Caco-2 (cell line): ENCODE measurements around the gene DEFB124. TPM values are rescaled to one million over a fixed set of nuclear protein-coding genes. Genes with fewer than 3 reads are reported as not detected.
A peak's percentile ranks its signal among the peaks of the same experiment; 100 is the strongest.
"Not testable (repeated sequence)": the region's sequence is repeated elsewhere in the genome, so short reads cannot be mapped to it uniquely, and the experiment has no call there.

ENCODE experiments used
- BruUV-seq: library from RNA; stranded (reverse); fragments of 400-500 nt; replicated peaks from 2 replicates; lab custom pipeline; 2021; lab: Mats Ljungman, UMichigan
- CTCF ChIA-PET: fragments of 300-600 bp; sonication (Branson Sonifier 250); formaldehyde crosslinking; loops from one replicate; lab custom pipeline; 2022; ENCODE audit warnings: antibody characterized with exemption; lab: Charles Lee
- POLR2A ChIA-PET: fragments of 300-600 bp; sonication (Branson Sonifier 250); formaldehyde crosslinking; loops from one replicate; lab custom pipeline; 2022; ENCODE audit warnings: antibody characterized with exemption; lab: Charles Lee
- DNase-seq, 2 experiments: peaks; one replicate each; pipeline versions ENCODE4 v3.0.0 to v3.0.0-alpha.2; 2020 to 2022
- H3K27me3 ChIP-seq: replicated peaks from 2 replicates; pipeline ENCODE4 v1.6.0; 2011; ENCODE audit warnings: low read length; ENCODE audit not compliant: control insufficient read depth, insufficient read depth
- H3K36me3 ChIP-seq: 2 replicates; pipeline ENCODE4 v1.5.1; 2011; ENCODE audit warnings: low read length; ENCODE audit not compliant: control insufficient read depth, insufficient read depth
- H3K4me1 ChIP-seq: fragments of 250-450 bp; sonication (Bioruptor Pico); 2 replicates; pipeline ENCODE4 v1.5.1; 2020; ENCODE audit warnings: mild to moderate bottlenecking
- H3K4me3 ChIP-seq: 2 replicates; pipeline ENCODE4 v1.5.1; 2011; ENCODE audit warnings: low read depth, mild to moderate bottlenecking, control low read depth, low read length
- H3K9me3 ChIP-seq: fragments of 250-450 bp; sonication (Bioruptor Pico); 2 replicates; pipeline ENCODE4 v1.5.1; 2020; ENCODE audit warnings: mild to moderate bottlenecking, moderate library complexity
- H3K27ac Mint-ChIP-seq: one replicate; pipeline ENCODE4 v1.8.0; 2022; ENCODE audit warnings: mixed read lengths; ENCODE audit not compliant: unreplicated experiment
- H3K27me3 Mint-ChIP-seq: one replicate; pipeline ENCODE4 v1.8.0; 2022; ENCODE audit warnings: mixed read lengths; ENCODE audit not compliant: insufficient read depth, unreplicated experiment
- H3K36me3 Mint-ChIP-seq: one replicate; pipeline ENCODE4 v1.8.0; 2022; ENCODE audit warnings: mild to moderate bottlenecking, mixed read lengths; ENCODE audit not compliant: insufficient read depth, unreplicated experiment
- H3K4me1 Mint-ChIP-seq: one replicate; pipeline ENCODE4 v1.8.0; 2022; ENCODE audit warnings: low read depth, mixed read lengths; ENCODE audit not compliant: unreplicated experiment
- H3K4me3 Mint-ChIP-seq: one replicate; pipeline ENCODE4 v1.8.0; 2022; ENCODE audit warnings: mild to moderate bottlenecking, moderate library complexity, mixed read lengths; ENCODE audit not compliant: unreplicated experiment
- H3K9me3 Mint-ChIP-seq: one replicate; pipeline ENCODE4 v1.8.0; 2022; ENCODE audit warnings: mixed read lengths; ENCODE audit not compliant: unreplicated experiment
- intact Hi-C: fragments of 100-400 bp; cut with micrococcal nuclease; formaldehyde crosslinking; loops from one replicate; pipeline ENCODE4 v1.10.0; 2022; ENCODE audit not compliant: unreplicated experiment
- total RNA-seq: library from RNA; stranded (reverse); gene quantifications from 2 replicates; pipeline ENCODE4 v1.2.3, GENCODE V29; 2022
- TF ChIP-seq, protein P1 (sequence below), 2 experiments: fragments of 200-600 bp in 1 of 2; IDR thresholded peaks; 1 replicate in 1 of 2; 2 replicates in 1 of 2; pipeline versions ENCODE4 v1.5.1 to v1.8.0; 2011 to 2022; ENCODE audit warnings: antibody characterized with exemption in 1 of 2, control low read depth in 1 of 2, inconsistent platforms in 1 of 2, low read depth in 1 of 2, low read length in 1 of 2, mild to moderate bottlenecking in 1 of 2, moderate library complexity in 1 of 2; ENCODE audit not compliant: insufficient read depth in 1 of 2, severe bottlenecking in 1 of 2, unreplicated experiment in 1 of 2

Gene DEFB124
- total RNA-seq, 1 experiment from 2014 or later: not detected

DNA sequence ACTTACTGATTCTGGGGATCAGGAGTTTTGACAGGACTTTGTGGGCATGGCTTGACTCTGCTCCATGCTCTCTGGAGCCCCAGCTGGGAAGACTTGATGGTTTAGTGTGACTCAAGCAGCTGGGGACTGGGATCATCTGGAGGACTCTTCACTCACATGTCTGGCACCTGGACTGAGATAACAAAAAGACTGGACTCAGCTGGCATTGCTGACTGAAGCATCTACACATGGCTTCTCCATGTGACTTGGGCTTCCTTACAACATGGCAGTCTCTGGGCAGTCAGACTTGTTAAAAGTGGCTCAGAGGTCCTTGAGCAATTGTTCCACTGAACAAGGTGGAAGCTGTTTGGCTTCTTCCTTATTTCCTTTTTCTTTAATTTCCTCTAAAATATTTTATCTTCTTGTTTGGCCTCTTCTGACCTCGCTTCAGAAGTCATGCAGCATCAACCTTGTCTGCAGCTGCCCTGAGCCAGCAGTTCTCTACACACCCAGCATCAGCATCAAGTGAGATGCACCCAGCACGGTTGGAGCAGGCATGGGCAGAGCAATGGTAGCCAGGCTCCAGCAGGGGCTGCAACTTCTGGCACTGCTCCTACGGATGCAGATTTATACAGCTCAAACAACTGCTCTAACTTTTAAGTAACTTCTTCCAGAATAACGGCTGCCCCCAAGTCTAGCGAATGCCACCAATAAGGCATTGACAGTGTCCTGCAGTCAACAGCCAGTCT, 33.8 kb upstream of the DEFB124 start:
- Histone ChIP-seq H3K9me3 (peaks cover 7% of the 10 kb centered on the region), H3K4me1 (peaks cover 14% of the 10 kb centered on the region), H3K36me3 (no peaks in the 10 kb centered on the region), H3K4me3 (no peak overlapping the region), H3K27me3 (no peaks in the 10 kb centered on the region)
- H3K4me1 Mint-ChIP-seq: peaks cover 8% of the 10 kb centered on the region
- H3K4me3 Mint-ChIP-seq: no peak overlapping the region
- BruUV-seq: no TSS peak
- DNase-seq: no peak
- no peaks in the 10 kb centered on the region for H3K9me3 Mint-ChIP-seq
- POLR2A ChIA-PET: interaction anchor here (0.5 kb wide), 1 partner anchor 23 kb away, joined by 3 read pairs; no protein-coding TSS in a partner anchor
- H3K27me3 Mint-ChIP-seq: no peaks in the 10 kb centered on the region
- no peaks in the 10 kb centered on the region for H3K36me3 Mint-ChIP-seq
- TF ChIP-seq, protein P1, sequence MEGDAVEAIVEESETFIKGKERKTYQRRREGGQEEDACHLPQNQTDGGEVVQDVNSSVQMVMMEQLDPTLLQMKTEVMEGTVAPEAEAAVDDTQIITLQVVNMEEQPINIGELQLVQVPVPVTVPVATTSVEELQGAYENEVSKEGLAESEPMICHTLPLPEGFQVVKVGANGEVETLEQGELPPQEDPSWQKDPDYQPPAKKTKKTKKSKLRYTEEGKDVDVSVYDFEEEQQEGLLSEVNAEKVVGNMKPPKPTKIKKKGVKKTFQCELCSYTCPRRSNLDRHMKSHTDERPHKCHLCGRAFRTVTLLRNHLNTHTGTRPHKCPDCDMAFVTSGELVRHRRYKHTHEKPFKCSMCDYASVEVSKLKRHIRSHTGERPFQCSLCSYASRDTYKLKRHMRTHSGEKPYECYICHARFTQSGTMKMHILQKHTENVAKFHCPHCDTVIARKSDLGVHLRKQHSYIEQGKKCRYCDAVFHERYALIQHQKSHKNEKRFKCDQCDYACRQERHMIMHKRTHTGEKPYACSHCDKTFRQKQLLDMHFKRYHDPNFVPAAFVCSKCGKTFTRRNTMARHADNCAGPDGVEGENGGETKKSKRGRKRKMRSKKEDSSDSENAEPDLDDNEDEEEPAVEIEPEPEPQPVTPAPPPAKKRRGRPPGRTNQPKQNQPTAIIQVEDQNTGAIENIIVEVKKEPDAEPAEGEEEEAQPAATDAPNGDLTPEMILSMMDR (IDR thresholded peaks at IDR 0.05; ENCODE audit: insufficient read depth in 1 of 2, low read depth in 1 of 2, low read length in 1 of 2, severe bottlenecking in 1 of 2, unreplicated experiment in 1 of 2): no peak
- CTCF ChIA-PET: interaction anchor here (1.2 kb wide), 1 partner anchor 9 kb away, joined by 3 read pairs; no protein-coding TSS in a partner anchor
- intact Hi-C loops: no loop called here
- no peak overlapping the region for H3K27ac Mint-ChIP-seq

DNA sequence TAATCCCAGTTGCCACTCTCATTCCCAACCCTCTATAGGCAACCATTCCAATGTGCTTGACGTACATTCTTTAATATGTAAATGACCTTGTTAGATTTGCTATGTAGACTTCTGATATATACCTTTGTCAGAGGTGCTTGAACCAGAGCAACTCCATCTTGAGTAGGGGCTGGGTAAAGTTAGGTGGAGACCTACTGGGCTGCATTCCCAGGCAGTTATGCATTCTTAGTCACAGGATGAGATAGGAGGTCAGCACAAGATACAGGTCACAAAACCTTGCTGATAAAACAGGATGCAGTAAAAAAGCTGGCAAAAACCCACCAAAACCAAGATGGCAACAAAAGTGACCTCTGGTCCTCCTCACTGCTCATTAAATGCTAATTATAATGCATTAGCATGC, 31.0 kb upstream of the DEFB124 start:
- no peak for DNase-seq
- Mint-ChIP-seq H3K4me3 (no peak overlapping the region), H3K4me1 (peaks cover 8% of the 10 kb centered on the region), H3K9me3 (no peaks in the 10 kb centered on the region), H3K27ac (no peak overlapping the region), H3K27me3 (no peaks in the 10 kb centered on the region), H3K36me3 (no peaks in the 10 kb centered on the region)
- ChIA-PET POLR2A (no interaction called here), CTCF (interaction anchor here (0.8 to 1.6 kb wide), 3 partner anchors 9 to 48 kb away, joined by 4 to 7 read pairs (median 5); no protein-coding TSS in a partner anchor)
- Histone ChIP-seq H3K36me3 (no peaks in the 10 kb centered on the region), H3K9me3 (peaks cover 7% of the 10 kb centered on the region), H3K4me3 (no peak overlapping the region), H3K27me3 (no peaks in the 10 kb centered on the region), H3K4me1 (peaks cover 14% of the 10 kb centered on the region)
- intact Hi-C loops: no loop called here
- no TSS peak for BruUV-seq
- TF ChIP-seq, protein P1 (IDR thresholded peaks at IDR 0.05; ENCODE audit: insufficient read depth in 1 of 2, low read depth in 1 of 2, low read length in 1 of 2, severe bottlenecking in 1 of 2, unreplicated experiment in 1 of 2): no peak

DNA sequence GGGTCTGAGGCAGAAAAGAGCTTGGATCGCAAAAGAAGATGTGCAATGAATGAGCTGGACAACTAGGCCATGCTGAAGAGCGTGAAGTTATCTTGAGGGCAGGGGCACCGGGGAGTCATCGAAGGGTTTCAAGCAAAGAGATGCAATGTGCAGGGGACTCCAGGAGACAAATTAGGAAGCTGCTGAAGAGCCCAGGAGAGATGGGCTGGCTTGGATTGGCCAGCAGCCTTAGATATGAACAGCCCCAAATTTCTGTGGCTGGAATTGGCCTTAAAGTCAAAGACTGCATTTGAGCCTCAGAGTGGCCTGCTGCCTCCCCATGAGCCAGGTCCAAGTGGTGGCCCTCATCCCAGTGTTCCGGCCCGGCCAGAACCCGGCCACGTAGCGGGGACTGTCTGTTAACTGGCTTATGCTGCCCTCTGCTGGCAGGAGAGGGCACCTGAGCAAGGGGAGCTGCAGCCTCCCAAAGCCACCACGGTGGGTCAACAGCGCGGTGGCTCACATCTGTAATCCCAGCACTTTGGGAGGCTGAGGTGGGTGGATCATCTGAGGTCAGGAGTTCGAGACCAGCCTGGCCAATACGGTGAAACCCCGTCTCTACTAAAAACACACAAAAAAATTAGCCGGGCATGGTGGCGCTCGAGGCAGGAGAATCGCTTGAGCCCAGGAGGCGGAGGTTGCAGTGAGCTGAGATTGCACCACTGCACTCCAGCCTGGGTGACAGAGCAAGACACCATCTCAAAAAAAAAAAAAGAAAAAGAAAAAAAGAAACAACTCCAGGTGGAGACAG, 28.2 kb upstream of the DEFB124 start:
- TF ChIP-seq, protein P1 (IDR thresholded peaks at IDR 0.05; ENCODE audit: insufficient read depth in 1 of 2, low read depth in 1 of 2, low read length in 1 of 2, severe bottlenecking in 1 of 2, unreplicated experiment in 1 of 2): peak; percentile 99
- H3K36me3 ChIP-seq, H3K36me3 Mint-ChIP-seq, H3K4me3 Mint-ChIP-seq, H3K4me3 ChIP-seq, H3K27me3 Mint-ChIP-seq, H3K4me1 Mint-ChIP-seq, H3K27me3 ChIP-seq, BruUV-seq, H3K9me3 ChIP-seq, H3K27ac Mint-ChIP-seq, H3K9me3 Mint-ChIP-seq: not testable (repeated sequence)
- DNase-seq: peak; percentile 92 to 95
- POLR2A ChIA-PET: interaction anchor here (0.7 kb wide), 1 partner anchor 134 kb away, joined by 8 read pairs; no protein-coding TSS in a partner anchor
- H3K4me1 ChIP-seq: peaks cover 14% of the 10 kb centered on the region
- intact Hi-C loops: loop anchor here (1.0 to 2.0 kb wide), 4 partner anchors 38 to 190 kb away; no protein-coding TSS in a partner anchor
- CTCF ChIA-PET: interaction anchor here (0.5 to 5.1 kb wide), 33 partner anchors 10 to 1210 kb away, joined by 3 to 117 read pairs (median 5); partner anchors contain the start of genes DEFB123, DEFB124, HM13 and REM1
